ENCODE data around the gene SGK1.
A peak's percentile ranks its signal among the peaks of the same experiment; 100 is the strongest.
"Not testable (repeated sequence)": the region's sequence is repeated elsewhere in the genome, so short reads cannot be mapped to it uniquely, and the experiment has no call there.

SGK1 gene

DNA sequence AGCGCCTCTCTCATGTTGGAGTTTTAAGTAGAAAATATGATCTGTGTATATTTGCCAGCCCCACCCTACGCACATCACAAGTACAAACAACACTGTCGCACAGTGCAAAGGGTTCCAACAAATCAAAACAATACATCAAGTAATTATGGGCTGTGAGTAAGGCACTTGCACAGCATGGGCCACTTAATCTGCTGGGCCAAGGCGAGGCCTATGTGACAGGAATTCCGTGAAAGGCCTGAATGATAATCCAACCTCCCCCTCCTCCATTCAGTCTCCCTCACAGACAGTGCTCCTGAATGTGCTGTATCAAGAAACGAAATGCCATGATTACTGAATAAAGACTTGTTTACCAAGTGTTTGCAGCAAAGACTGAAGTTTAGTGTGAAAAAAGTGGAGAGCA, 135.4 kb downstream of the SGK1 start:
- no peak for DNase-seq

DNA sequence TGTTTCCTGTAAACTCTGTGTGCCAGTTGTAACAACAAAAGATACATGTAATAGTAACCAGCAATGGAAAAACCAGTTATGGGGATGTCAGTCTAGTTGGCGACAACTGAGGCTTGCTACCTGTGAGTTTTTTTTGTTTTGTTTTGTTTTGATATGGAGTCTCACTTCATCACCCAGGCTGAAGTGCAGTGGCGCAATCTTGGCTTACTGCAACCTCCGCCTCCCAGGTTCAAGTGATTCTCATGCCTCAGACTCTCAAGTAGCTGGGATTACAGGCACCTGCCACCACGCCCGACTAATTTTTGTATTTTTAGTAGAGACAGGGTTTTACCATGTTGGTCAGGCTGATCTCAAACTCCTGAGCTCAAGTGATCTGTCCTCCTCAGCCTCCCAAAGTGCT, 136.2 kb downstream of the SGK1 start:
- not testable (repeated sequence) for DNase-seq

DNA sequence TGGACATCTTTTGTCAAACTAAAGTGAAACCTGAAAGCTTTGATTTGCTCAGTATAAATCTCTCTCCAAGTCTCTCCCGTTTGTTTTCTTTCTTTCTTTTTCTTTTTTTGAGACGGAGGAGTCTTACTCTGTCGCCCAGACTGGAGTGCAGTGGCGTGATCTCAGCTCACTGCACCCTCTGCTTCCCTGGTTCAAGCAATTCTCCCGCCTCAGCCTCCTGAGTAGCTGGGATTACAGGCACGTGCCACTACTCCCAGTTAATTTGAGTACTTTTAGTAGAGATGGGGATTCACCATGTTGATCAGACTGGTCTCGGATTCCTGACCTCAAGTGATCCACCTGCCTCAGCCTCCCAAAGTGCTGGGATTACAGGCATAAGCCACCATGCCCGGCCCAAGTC, 136.7 kb downstream of the SGK1 start:
- not testable (repeated sequence) for DNase-seq

GRCh38 chr6:134180540-134180939, 137.4 kb downstream of the SGK1 start:
- DNase-seq, result not testable (repeated sequence)

- peak; percentile 92 for DNase-seq
Observed at GRCh38 chr6:134178161-134179044, 139.5 kb downstream of the SGK1 start.

GRCh38 chr6:134177753-134178160, 140.2 kb downstream of the SGK1 start:
- DNase-seq, result no peak

DNA sequence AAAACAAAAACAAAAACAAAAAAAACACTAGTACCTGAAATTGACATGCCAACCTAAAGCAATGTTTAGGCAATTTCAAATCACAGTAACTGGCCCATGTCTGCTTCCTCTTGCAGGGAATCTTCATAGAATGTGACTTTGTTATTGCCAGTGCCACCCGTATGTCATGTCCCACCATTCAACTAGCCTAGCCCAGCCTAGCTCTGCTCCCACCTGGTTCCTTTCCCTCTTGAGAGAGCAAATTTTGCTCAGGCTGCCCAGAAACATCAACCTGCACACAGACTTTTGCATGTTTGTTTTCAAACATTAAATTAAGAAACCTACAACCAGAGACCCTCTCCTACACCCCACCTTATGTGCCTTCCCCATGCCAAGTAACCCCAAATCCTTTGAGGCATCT, 140.7 kb downstream of the SGK1 start:
- DNase-seq, result no peak

GRCh38 chr6:134176264-134176975, 141.5 kb downstream of the SGK1 start:
- no peak for DNase-seq

GRCh38 chr6:134175532-134176263, 142.2 kb downstream of the SGK1 start:
- DNase-seq, result peak; percentile 88

GRCh38 chr6:134174672-134175531, 143.0 kb downstream of the SGK1 start:
- peak; percentile 96 for DNase-seq

DNA sequence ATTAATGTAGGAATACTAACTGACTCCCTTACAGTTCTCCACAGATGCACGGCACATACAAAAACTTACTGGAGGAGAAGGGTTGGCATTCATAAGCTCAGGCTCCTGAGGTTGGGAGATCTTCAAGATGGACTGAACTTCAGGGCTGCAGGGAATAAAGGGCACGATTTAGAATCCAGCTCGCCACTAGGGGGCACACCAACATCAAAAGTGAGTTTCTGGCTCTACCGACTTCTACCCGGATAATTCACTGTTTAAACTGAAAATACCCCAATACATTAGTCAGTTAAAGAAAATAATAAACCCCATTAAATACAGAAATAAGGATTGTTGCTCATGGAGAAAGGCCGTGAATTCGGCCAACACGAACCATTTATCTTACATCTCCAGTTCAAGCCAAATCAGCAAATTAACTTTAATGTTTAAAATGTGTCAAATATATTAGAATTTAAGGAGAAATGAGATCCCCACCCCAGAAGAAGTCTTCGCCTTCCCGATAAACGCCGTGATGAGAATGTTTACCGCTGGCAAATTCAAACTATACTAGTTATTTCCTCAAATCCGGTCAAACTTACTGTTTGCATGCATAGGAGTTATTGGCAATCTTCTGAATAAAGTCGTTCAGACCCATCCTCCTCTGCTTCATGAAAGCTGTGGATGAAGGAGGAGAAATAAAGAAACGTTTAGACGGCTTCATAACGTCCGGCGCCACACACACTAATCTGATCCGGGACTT, 143.8 kb downstream of the SGK1 start:
- peak; percentile 97 for DNase-seq

DNA sequence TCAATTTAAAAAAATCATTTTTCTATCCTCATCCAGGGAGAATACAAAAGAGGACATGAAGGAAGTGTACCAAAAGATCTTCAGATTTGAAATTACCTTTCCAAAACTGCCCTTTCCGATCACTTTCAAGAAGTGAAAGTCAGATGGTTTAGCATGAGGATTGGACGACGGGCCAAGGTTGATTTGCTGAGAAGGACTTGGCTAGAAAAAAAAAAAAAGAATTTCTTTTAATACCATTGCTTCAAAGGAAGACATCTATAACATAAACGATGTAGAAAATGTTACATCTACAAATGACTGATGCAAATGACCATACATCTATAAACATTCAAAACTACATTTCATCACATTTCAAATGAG, 144.6 kb downstream of the SGK1 start:
- DNase-seq, result no peak

- no peak for DNase-seq
Observed at GRCh38 chr6:134172706-134173365, 145.1 kb downstream of the SGK1 start.

- no peak for DNase-seq
Observed at GRCh38 chr6:134172020-134172705, 145.7 kb downstream of the SGK1 start.

- no peak for DNase-seq
Observed at GRCh38 chr6:134171517-134171916, 146.4 kb downstream of the SGK1 start.

DNA sequence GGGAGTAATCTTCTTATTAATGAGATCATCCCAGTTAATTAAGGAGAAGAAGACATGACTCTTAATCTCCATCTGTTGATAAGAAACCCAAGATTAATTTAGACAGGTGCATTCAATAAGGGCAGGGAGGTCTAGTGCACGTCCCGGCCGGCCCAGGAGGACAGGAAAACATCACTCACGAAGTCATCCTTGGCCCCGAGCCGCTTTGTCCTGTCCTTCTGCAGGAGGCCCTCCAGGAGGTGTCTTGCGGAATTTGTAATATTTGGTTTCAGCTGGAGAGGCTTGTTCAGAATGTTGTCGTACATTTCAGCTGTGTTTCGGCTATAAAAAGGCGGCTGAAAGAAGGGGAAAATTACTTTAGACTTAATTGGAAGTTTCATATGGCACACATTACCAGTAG, 147.1 kb downstream of the SGK1 start:
- DNase-seq, result peak; percentile 53

GRCh38 chr6:134169871-134170486, 147.9 kb downstream of the SGK1 start:
- DNase-seq, result no peak

- no peak for DNase-seq
Observed at GRCh38 chr6:134168590-134169208, 149.2 kb downstream of the SGK1 start.

- DNase-seq, result no peak
Observed at GRCh38 chr6:134166511-134167261, 151.2 kb downstream of the SGK1 start.

All from eye (tissue), 1 donor.